T-helper 9 cell (primary cell): ENCODE measurements around the gene LPXN.
"Not testable (repeated sequence)": the region's sequence is repeated elsewhere in the genome, so short reads cannot be mapped to it uniquely, and the experiment has no call there.

ENCODE experiments used
- DNase-seq: peaks from one replicate; pipeline ENCODE4 v3.0.0-alpha.2; 2020

Gene LPXN

DNA sequence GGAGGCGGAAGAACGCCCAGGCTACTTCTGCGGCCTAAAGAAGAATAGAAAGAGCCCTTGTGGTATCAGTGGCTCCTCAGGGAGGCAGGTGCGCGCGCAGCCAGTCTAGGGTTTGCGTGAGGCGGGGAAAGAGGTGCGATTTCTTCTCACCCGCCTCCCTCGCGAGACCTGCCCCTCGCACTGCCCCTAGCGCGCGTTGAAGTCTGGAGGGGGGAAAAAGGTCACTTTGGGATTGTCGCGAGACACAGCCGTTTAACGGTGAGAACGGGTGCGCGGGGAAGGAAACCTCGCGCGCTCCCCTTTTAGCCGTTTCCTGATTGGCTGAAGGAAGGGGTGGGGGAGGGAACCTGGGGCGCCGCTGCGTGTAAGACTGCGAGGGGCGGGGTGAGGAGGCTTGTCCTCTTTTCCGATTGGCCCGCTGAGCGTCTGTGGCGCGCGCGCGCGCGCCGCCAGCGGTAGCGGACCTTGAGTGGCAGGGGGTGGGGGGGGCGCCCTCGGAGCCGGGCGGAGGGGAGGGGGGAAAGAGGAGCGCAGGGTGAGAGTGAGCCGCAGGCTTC is 3.1 kb upstream of the LPXN start, which contains the start of gene ZFP91:
TSS of gene ZFP91 (plus strand) at position 429 of the 557 bp plus-strand sequence. CDS start 219 bp downstream, outside the sequence.
- peak; percentile 95 for DNase-seq

- DNase-seq = peak; percentile 86
Measured at GRCh38 chr11:58578136-58578634, 2.5 kb upstream of the LPXN start.

DNA sequence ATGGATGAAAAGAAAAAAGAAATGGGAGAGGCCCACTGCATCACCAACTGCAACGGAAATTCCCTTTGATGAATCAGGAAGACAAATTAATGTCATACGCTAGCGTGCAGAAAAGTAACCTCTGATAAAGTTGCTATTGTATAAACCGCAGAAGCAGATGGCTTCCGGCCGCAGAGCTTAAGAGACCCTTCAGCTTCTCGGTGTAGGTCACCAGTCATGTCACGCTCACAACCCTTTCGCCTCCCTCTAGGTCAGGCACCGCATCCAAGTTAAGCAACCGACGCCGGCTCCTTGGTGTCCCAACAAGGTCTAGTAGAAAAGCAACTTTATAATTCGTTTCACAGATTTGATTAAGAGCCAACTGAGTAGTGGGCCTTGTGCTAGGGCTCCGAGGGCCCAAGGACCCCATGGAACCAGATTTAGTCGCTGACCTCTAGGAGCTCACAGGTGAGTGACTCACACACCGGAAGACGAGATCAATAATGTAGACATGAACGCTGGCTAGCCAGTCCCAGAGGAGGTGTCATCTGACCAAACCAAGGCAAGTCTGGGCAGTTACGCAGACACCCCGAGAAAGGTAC is 2.0 kb upstream of the LPXN start:
- peak; percentile 75 for DNase-seq

DNA sequence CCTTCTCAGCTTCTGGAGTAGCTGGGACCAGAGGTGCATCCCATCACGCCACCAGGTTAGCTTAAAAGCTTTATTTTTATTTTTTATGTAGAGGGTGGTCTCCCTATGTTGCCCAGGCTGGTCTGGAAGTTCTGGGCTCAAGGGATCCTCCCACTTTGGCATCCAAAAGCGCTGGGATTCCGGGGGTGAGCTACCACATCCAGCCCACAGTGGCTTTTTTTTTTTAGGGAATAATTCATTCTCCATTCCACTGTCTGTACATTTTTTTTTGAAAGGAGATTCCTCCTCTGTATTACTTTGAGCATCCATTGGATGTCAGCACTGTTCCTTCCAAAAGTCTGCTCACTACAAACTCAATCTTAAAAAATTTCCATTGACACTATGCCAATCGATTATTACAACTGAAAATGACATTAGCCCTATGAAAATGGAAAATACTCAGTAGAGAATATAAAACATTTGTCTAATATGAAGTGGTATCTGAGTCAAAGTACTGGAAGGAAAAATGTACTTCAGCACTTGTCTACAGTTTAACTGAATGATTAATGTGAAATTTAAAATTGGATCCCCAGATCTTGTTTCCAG is 1.3 kb upstream of the LPXN start:
- DNase-seq = no peak

DNA sequence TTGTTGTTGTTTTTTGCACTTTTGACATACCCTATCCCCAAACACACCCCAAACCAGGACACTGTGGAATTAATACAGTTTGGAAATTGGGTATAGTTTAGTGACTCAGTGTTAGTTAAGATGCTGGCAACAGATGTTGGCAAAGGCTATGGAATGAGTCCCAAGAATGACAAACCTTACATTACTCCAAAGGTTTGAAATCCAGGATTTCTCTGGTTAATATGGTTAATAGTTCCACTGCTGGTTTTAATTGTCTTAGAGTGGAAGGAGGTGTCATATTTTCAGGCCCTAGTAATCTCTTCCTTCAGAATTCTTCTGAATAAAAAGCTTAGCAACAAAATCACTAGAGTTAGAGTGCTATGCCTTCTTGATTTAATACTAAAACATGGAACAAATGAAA is 775 bp downstream of the LPXN start:
- DNase-seq = no peak

- DNase-seq = peak; percentile 49
Measured at GRCh38 chr11:58573451-58574104, 2.1 kb downstream of the LPXN start.

DNA sequence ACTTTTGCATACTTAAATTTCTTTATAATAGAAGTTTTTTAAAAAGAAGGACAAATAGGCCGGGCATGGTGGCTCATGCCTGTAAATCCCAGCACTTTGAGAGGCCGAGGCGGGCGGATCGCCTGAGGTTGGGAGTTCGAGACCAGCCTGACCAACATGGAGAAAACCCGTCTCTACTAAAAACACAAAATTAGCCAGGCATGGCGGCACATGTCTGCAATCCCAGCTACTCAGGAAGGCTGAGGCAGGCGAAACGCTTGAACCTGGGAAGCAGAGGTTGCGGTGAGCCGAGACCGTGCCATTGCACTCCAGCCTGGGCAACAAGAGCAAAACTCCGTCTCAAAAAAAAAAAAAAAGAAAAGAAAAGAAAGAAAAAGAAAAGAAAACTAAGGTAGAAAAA is 2.8 kb downstream of the LPXN start:
- DNase-seq = not testable (repeated sequence)

- peak; percentile 72 for DNase-seq
Measured at GRCh38 chr11:58567889-58568512, 7.7 kb downstream of the LPXN start.

- no peak for DNase-seq
Measured at GRCh38 chr11:58564231-58564630, 11.4 kb downstream of the LPXN start.

DNA sequence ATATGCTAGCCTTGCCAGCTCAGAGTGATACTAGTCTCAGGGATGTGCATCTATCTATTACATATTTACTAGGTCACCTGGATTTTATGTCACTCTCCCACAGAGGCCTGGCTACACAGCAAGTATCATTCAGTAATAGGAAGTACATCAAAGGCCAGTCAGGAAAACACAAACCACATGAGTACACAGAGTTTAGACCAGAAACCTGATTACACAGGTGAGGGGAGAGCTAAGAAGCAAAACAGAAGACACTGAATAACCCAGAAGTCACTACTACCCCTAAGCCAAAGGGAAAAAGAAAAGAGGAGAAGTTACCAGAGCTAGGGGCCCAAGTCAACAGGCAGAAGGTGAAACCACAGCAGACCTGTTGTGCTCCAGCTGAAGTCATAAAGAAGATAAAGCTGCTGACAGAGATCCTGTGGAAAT is 13.3 kb downstream of the LPXN start:
- DNase-seq = no peak

- DNase-seq = no peak
Measured at GRCh38 chr11:58561394-58562098, 14.1 kb downstream of the LPXN start.

GRCh38 chr11:58560842-58561241 is 14.8 kb downstream of the LPXN start:
- DNase-seq = no peak

GRCh38 chr11:58549644-58550043 is 26.0 kb downstream of the LPXN start:
- DNase-seq = no peak

GRCh38 chr11:58546841-58547240 is 28.8 kb downstream of the LPXN start:
- DNase-seq = no peak

- no peak for DNase-seq
Measured at GRCh38 chr11:58531865-58532341, 43.8 kb downstream of the LPXN start.

GRCh38 chr11:58530236-58530635 is 45.4 kb downstream of the LPXN start:
- DNase-seq = no peak

DNA sequence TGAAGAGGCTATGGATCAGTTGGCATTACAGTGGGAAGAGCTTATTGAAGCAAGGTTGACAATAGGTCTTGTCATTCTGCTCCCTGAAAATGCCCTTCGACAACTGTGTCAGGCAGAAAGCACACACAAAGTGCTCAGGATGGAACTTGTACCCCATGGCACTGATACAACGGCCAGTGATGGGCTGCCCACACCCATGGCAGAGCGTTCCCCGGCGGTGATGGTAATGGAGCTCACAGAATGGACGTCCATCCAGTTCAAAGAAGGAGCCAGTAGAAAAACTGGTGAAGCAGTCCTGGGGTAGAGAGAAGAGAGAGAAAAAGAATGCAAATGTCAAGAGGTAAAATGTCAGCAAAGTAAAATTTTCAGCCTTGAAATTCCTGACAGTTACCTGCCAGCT is 48.2 kb downstream of the LPXN start:
- DNase-seq = no peak

GRCh38 chr11:58526721-58527120 is 48.9 kb downstream of the LPXN start:
- no peak for DNase-seq

DNA sequence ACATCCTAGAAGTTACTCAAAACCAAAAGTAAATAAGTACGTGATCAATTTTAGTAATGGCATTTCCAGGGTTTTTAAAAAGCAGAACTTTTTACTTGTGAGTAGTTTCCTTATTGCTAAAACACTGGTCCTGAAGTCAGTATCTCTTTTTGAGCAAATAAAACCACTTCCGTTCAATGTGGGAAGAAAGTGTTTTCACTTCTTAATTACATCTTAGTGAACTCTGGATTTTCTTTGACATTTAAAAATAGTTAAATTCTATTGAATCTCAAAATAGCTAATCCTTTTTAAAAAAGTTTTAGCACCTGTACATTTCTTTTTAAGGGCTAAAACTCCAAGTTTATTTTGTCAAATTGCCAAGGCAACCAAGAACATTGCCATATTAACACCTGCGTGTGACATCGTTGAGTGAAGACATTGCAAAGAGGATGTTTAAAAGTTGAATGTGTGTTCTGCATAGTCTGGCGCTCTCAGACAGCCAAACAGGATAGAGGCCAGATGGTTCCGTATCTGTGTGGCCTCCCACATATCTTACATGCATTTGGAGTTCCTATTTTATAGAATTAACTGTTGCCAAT is 50.5 kb downstream of the LPXN start:
- no peak for DNase-seq

DNA sequence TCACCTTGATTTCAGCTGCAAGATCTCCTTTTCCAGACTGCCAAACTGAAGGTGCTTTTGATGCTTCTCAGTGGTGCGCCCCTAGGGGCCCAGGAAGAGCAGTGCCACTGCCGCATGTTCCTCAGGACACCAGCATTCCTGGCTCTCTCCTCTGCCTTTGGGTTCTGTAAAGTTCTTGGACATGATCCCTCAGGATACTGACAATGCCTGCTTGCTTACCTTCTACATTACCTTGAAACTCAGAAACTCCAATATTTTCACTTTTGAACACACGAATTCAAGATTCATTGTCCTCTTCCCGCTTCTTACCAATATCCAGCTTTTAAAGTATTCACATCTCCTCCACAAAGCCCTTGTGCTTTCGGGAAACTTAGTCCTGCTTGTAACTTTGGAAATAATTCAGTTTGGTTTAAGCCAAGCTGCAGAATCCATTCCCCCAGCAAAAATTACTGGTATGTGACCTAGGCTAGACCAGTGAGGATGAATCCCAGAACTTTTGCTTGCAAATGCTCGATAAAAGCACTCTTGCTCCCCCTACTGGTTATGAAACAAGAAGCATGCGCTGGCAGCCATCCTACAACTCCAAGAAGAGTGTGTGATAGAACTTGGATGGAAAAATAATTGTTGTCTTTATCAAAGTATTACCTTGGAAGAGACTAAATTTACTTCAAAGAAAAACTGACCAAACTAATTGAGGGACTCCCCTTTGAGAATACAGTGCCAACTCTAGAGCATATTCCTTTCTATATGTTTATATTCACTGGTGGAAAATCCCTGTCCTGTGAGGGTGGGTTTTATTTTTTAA is 51.2 kb downstream of the LPXN start:
- peak; percentile 36 for DNase-seq

- DNase-seq = no peak
Measured at GRCh38 chr11:58513747-58514367, 61.8 kb downstream of the LPXN start.
